H54 (cell line): ENCODE data around the gene FGR.
"Not testable (repeated sequence)": the region's sequence is repeated elsewhere in the genome, so short reads cannot be mapped to it uniquely, and the experiment has no call there.

ENCODE experiments used
- DNase-seq: peaks from one replicate; pipeline ENCODE4 v3.0.0; 2011; ENCODE audit warnings: low spot score, mixed read lengths; ENCODE audit not compliant: insufficient read length
- FAIRE-seq: peaks from 3 replicates; lab custom pipeline; 2011; peaks lifted over from hg19 to GRCh38; lab: Jason Lieb, UNC
- POLR2A ChIP-seq: IDR thresholded peaks from 2 replicates; pipeline ENCODE4 v1.6.1; 2011; ENCODE audit warnings: low read depth, mild to moderate bottlenecking, low read length

FGR gene

GRCh38 chr1:27623327-27624212, 11.4 kb downstream of the FGR start:
- DNase-seq, result no peak
- no peak for TF ChIP-seq POLR2A
- FAIRE-seq, result no peak

GRCh38 chr1:27622828-27623227, 12.2 kb downstream of the FGR start:
- FAIRE-seq (no peak), DNase-seq (no peak)
- TF ChIP-seq POLR2A, result no peak

- no peak for FAIRE-seq
- no peak for DNase-seq
- TF ChIP-seq POLR2A, result no peak
These were observed 13.7 kb downstream of the FGR start for GRCh38 chr1:27621051-27621920.

GRCh38 chr1:27619782-27620438, 15.1 kb downstream of the FGR start:
- not testable (repeated sequence) for FAIRE-seq, DNase-seq

- DNase-seq (no peak), FAIRE-seq (no peak)
- no peak for TF ChIP-seq POLR2A
These were observed 16.5 kb downstream of the FGR start for GRCh38 chr1:27618341-27619082.

GRCh38 chr1:27617420-27617819, 17.6 kb downstream of the FGR start:
- TF ChIP-seq POLR2A, result no peak
- DNase-seq (no peak), FAIRE-seq (no peak)

- DNase-seq (no peak), FAIRE-seq (no peak)
- TF ChIP-seq POLR2A, result no peak
These were observed 18.5 kb downstream of the FGR start for GRCh38 chr1:27616441-27616840.

GRCh38 chr1:27615346-27616192, 19.4 kb downstream of the FGR start:
- FAIRE-seq (no peak), DNase-seq (no peak)
- TF ChIP-seq POLR2A, result no peak

GRCh38 chr1:27614625-27615344, 20.2 kb downstream of the FGR start:
- DNase-seq, result no peak
- no peak for FAIRE-seq
- TF ChIP-seq POLR2A, result no peak

GRCh38 chr1:27614043-27614624, 20.9 kb downstream of the FGR start:
- no peak for TF ChIP-seq POLR2A
- FAIRE-seq (no peak), DNase-seq (no peak)

- DNase-seq, result no peak
- FAIRE-seq, result no peak
- TF ChIP-seq POLR2A, result no peak
These were observed 22.3 kb downstream of the FGR start for GRCh38 chr1:27612718-27613117.
